Stimulated activated CD4-positive, alpha-beta T cell treated with anti-CD3 and anti-CD28 coated beads, Interleukin-1b, Interleukin-23, amount 100 ng/mL, for 1 hour (primary cell): ENCODE results near the gene TMF1.

ENCODE experiments used
- DNase-seq, 2 donors: peaks; one replicate each; pipeline ENCODE4 v3.0.0-alpha.2; 2020; ENCODE audit warnings: low read depth in 2 of 2

Gene TMF1

DNA sequence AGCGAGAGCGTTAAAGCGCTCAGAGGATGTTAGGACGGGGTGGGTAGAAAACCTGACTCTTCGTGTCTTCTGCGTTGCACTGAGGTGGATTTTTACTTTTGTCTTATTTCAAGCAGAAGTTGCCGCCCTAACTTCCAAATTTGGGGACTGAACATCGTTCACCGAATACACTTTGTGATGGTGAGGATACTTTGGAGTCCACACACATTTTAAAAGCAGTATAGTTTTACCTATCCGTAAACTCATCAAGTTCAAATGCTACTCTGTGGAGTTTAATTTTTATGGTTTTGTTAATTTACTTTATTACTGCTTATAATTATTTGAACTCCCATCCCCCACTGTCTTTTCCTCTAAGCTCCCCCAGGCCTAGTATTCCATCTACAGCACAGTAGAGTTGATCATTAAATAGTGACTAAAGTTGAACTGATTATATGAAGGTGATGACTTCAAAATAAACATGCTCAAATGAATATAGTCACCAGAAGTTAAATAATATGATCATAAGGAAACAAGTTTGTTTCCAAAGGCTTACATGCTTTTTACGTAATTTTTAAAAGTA lies 38.0 kb downstream of the TMF1 start:
- no peak for DNase-seq

DNA sequence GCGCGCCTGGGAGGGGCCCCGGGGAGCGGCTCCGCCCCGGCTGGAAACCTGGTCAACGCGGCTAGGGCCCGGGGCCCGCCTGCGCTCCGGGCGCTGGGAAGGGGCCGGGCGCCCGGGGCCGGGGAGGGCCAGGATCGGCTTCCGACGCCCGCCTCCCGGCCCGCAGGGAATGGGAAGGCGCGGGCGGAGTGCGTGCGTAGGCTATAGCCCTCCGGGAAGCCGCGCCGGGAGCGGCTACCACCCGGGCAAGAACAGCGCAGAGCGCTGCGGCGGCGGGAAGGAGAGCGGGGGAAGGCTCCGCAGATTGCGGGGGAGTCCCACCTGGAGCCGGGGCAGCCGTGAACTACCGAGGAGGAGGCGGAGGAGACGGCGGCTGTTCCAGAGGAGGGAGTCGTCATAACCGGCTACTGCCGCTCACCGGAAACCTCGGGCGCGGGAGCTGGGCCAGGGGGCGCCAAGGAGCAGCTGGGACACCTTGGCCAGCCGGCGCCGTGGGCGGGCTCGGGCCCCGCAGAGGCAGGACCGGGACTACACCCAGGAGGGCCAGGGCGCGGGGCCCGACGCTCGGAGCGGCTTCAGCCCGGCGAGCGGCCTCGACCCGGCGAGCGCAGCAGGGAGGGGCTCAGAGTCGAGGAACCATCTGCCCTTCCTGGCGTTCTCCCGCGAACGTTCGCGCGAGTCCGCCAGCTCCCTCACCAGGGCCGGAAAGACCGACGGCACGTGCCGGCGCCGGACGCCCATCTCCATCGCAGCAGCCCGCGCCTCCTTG lies 38.7 kb downstream of the TMF1 start, which contains the start of gene EOGT:
TSS of gene EOGT (minus strand) at position 432 of the 769 bp plus-strand sequence. CDS start 3,838 bp downstream, outside the sequence.
- peak; percentile 32 to 69 for DNase-seq

GRCh38 chr3:69012800-69013252 lies 39.3 kb downstream of the TMF1 start:
- DNase-seq = no peak

GRCh38 chr3:69012100-69012799 lies 39.9 kb downstream of the TMF1 start:
- DNase-seq = no peak

DNA sequence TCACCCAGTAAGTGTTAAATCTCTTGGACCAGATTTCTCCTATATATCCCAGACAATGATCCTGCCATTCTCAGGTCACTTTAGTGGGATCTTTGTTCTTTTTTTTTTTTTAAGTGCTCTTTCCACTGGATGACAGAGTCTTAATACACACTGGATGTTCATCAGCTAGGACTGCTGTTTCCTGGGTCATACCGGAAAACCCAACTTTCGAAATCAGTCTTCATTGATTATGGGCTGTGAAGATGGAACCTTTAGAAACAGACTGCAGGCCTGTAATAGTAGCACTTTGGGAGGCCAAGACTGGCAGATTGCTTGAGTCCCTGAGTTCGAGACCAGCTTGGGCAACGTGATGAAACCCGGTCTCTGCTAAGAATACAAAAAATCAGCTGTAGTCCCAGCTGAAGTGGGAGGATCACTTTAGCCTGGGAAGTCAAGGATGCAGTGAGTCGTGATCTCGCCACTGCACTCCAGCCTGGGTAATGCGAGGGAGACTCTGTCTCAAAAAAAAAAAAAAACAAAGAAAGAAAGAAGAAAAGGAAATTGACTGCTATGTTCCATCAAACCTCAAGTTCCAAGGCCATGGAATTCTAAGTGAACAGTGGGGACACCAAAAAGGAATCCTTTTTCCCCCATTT lies 40.9 kb downstream of the TMF1 start:
- DNase-seq = no peak

DNA sequence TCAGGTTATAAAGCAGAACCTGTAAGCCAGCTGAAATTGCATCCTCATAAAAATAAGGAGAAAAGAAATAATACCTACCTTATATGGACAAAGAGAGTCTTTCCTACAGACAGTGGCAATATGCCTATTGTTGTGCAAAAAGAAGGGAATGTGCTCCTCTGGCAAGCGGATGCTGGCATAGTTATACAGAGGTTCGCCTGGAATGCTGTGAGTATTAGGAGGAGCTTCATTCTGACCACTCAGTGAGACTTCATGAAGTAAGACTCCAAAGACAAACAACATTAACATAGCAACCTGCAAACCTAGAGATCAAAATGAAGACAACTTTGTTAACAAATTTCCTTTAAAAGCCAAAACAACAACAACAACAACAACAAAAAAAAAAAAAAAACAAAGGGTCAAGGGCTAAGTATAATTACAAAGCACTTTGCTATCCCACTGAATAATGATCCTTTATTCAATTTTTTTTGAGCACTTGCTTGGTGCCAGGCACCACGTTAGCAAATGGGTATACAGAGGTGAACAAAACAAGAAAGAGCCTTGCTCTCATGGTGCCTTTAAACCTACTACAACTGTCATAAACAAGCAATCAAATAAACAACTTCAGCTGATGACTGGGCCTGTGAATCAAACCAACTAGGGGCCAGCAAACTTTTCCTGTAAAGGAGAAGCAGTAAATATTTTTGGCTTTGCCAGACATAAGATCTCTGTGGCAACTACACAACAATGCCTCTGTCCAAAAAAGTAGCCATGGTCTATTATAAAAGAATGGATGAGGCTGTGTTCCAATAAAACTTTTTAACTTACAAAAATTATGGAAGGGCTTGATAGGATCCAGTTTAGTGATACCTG lies 42.3 kb downstream of the TMF1 start:
- no peak for DNase-seq

DNA sequence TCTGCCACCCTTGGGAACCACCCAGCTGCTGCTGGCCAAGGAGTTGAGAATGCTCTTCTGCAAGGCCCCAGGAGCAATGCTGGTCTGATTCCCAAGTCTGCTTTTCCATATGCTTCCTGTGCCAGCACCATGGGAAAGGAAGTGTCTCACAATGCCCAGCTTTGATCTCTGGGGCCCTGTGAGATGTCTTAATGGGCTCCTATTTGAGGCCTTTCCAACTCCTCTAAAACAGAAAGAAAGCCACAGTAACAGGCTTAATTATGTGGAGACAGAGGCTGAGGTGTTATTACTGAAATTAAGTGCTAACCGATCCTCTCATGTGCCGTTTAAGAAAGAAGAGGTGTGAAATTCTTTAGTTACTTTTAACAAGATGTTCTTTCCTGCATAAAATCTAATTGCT lies 43.2 kb downstream of the TMF1 start:
- no peak for DNase-seq

- DNase-seq = no peak
Measured at GRCh38 chr3:69005791-69006482, 46.2 kb downstream of the TMF1 start.

DNA sequence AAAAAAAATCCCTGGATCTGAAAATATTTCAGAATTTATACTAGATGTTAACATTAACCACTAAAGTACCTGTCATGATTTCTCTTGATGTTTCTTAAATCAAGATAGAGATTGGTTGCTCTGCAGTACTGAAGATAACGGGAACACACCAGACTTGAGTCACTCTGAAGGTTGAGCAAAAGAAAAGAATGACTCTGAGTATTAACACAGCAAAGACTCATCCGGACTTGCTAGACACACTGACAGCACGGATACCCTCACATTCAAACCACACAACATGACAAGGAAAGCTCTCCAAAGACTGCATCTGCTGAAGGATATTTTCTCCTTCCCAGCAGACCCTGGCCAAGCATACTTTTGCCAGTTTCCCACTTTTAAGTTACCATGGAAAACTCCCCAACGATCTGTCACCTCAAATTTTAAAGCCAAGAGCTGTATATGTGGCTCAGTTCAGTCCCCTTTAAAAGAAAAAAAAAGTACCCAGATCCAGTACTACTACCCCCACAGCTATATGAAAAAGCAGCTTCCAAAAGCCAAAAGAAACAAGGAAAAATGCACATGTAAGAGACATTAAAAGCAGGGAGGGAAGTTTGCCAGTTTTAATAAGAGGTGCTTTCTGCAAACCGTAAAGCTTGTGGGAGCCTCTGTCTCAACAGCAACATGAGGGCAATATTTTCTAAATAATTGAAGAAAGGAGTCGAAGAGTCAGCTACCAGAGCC lies 46.9 kb downstream of the TMF1 start:
- no peak for DNase-seq

GRCh38 chr3:69004138-69004537 lies 48.0 kb downstream of the TMF1 start:
- no peak for DNase-seq

DNA sequence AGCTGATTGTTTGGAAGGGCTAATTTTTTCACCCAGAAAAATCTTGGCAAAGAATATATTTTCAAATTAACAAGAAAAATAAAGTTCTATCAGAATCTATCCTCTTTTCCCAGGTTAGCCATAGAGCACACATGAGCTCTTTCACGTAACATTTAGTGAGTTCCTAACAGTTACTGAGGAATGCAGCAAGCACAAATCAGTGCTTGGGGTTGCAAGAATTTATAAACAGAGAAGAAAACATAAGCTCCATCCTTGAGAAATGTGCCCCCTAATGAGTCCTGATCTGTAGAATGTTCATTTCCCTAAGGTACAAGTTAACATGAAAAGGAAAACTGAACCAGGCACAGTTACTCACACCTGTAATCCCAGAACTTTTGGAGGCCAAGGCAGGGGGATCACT lies 52.5 kb downstream of the TMF1 start:
- DNase-seq = no peak

- no peak for DNase-seq
Measured at GRCh38 chr3:68999158-68999557, 53.0 kb downstream of the TMF1 start.

DNA sequence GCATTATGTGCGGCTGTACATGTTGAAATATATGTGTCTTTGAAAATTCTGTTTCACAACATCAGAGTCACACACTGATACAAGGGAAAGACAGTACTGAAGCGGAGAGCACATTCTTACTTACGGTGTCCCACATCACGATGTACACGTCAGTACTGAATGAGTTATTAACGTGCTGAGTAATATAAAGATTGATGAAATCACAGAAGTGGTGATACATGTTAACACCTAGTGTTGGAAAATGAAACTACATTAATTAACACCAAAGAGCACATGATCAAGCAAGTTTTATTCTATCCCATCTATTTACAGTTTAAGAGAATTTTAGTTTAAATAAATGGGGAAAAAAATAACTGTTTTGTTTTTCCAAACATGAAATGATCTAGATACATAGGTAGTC lies 54.2 kb downstream of the TMF1 start:
- DNase-seq = no peak

GRCh38 chr3:68996356-68996995 lies 55.7 kb downstream of the TMF1 start:
- DNase-seq = no peak

- no peak for DNase-seq
Measured at GRCh38 chr3:68988740-68989139, 63.4 kb downstream of the TMF1 start.

- no peak for DNase-seq
Measured at GRCh38 chr3:68987322-68987721, 64.8 kb downstream of the TMF1 start.

DNA sequence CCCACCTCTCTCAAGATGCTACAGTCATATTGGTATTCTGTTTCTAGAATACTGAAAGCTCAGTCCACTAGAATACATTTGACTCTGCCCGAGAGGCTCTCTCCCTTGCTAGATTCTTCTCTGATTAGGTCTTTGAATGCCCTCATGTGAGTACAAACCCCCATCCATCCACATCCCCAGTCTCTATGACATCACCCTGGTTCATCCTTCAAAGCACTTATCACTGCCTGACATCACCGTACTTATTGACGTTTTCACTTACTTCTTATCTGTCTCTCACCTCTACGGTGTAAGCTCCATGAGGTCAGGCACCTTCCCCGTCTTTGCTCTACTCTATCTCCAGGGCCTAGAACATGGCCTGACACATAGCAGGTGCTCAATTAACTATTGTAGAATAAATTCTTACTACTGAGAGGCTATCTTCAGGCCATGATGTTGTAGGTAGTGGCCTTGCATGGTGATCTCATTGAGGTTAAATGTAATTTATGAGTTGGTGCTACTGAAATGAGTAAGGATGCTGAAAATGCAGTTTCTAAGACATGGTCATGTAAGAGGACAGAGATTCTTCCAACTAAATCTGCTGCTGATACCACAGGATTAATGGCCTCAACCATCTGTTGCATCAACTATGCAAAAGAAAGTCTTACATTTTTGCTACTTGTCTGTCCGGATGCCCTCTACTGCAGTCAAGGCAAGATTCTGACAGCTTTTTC lies 65.5 kb downstream of the TMF1 start:
- DNase-seq = no peak

GRCh38 chr3:68985146-68985790 lies 66.9 kb downstream of the TMF1 start:
- DNase-seq = no peak
